GM18502 (cell line): ENCODE data around the gene AMOTL1.
"Not testable (repeated sequence)": the region's sequence is repeated elsewhere in the genome, so short reads cannot be mapped to it uniquely, and the experiment has no call there.

Source experiments
- ATAC-seq: cut with Tn5 transposase; IDR thresholded peaks from one replicate; pipeline ENCODE4 v1.9.1; 2021; ENCODE audit warnings: mild to moderate bottlenecking; ENCODE audit not compliant: unreplicated experiment, poor library complexity

AMOTL1 gene

DNA sequence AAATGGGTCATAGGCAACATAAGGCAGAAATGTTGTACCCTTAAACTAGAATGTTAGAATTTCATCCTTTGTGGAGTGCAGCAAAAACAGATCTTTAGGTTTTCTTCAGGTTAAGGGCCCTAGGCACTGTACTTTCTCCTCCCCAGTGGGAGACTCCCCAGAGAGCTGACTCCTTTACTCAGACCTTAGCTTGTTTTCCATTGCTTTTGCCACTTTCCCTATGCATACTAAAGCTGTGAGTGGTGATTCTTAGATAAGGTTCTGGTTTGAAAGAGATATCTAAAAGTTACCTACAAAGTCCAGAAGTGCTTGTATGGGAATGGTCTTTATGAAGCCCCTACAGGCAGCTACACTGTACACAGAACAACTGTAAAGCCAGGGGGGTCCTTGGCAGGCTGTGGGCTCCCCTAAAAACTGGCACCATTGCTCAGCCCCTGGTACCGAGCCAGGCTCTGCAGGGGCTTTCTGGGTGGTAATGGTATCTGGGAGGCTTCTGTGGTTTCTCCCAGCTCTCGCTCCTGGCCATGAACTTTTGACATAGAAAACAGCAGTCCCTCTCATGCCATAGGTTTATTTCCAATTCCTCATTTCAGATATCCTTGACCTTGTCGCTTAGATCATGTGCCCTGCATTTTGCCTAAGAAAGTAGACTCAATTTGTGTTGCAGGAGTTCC, 23.2 kb downstream of the AMOTL1 start:
- ATAC-seq = no peak

DNA sequence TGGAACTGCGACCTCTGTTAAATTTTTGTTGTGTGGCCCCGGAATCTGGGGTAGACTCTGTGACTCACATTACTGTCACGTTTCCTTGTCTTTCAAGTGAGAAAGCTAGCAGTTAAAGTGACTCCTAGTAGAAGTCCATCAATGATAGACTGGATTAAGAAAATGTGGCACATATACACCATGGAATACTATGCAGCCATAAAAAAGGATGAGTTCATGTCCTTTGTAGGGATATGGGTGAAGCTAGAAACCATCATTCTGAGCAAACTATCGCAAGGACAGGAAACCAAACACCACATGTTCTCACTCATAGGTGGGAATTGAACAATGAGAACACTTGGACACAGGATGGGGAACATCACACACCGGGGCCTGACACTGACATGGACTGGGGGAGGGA, 23.8 kb downstream of the AMOTL1 start:
- ATAC-seq = not testable (repeated sequence)

DNA sequence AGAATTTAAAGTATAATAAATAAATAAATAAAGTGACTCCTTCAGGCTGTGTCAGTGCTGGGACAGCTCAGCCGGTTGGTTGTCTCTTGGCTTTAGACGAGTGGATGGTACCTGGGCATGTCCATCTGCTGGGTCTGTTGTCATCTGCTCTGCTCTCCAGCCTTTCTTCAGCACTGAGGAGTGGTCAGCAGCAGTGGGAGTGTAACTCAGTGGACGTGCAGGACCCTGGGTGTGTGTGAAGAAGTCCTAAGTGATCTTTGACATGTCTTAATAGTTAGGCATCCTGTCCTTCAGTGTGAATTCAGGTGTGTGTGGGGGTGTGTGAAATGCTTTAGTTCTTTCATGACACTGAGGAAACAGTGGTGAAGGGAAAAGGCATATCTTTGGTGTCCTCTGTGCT, 24.3 kb downstream of the AMOTL1 start:
- no peak for ATAC-seq

DNA sequence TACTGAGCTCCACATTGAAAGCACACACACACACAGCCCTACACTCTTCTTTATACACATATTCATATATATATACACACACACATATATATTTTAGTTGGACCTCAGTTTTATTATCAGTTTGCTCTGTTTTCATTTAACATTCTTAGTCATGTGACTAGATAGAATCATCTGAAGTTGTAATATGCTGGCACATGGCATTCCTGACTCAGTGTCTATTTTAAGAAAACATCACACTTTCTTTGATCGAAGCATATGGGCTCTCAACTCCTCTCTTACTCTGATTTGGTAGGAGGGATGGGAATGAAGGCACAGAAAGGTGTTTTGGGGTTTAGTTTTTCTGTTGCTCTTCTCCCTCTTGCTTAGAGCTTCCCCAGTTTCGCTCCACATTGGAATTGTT, 24.8 kb downstream of the AMOTL1 start:
- ATAC-seq = no peak

DNA sequence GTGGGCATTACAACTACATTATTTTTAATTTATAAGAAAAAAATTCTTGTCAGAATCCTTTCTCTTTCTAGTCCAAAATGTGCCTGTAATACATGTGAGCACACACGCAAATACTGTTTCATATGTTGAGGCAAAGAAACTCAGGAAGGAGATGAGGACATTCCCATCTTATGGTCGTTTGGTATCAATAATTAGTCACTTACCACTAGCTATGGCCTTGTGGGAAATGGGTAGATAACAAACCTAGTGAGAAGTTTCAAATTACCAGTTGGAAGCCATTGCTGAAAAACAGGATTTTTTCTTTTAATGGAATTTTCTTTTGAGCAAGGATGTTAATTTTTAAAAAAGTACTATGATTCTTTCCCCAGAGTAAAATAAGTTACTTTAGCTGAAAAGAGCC, 25.7 kb downstream of the AMOTL1 start:
- ATAC-seq = no peak

DNA sequence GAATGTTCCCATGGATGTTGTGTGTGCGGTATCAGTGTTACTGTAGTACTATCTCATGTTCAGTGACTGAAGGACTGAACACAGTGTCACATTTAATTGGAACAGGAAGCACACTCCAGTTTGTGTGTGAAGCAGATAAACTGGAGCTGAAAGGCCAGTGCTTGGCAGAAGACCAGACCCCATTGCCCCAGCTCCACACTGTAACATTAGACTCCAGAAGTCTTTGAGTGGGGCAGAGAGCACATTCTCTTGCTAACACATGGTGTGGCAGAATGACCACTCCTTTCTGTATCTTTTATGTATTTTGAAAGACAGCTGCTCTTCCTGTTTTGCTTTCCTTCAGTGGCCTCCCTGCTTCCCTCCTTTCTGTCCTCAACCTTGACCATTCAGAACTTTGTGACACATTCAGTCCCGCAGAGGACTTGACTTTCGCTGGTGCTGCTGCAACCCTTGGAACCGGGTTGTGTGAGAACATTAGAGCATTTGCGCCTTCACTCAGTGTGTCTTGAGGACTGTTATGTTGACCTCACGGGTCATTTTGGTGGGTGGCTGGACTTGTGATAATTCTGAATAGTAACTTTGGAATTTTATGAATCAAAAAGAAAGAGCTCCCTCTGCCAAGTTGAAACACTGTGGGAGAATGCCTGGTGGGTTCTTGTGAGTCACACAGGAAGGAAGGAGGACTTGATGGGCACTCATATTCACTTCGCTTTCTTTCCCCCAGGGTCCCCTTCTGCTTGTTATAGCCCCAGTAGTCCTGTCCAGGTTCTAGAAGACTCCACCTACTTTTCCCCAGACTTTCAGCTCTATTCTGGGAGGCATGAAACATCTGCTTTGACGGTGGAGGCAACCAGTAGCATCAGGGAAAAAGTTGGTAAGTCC, 26.4 kb downstream of the AMOTL1 start:
- ATAC-seq = no peak

DNA sequence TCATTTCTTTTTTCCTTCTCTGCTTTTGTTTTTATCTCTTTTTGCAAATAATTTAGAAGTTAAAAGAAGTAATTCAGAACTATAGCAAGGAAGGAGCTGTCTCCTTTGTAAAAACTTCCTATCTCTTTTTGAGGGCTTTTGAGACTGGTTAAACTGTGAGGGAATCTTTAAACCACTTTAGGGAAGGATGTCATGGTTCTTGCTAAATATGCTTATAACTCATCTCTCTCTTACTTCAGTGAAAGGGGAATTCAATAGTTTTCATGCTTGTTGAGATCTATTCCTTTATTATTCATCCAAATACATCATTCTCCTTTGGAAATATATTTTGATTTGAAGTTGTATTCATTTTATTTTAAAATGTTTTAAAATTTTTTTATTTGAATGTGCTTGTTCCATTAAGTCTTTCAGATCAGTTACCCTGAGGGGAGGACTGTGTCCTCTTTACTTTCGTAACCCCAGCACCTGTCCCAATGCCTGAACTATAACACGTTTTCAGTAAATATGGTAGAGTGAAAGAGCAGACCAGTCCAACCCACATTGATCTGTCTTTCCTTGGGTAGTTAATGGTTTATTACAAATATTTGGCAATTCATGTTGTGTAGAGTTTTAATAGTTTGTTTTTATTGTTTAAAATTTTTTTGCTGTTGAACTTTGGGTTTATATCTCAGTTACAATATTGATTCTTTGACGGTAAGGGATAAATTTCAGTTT, 27.5 kb downstream of the AMOTL1 start:
- no peak for ATAC-seq

DNA sequence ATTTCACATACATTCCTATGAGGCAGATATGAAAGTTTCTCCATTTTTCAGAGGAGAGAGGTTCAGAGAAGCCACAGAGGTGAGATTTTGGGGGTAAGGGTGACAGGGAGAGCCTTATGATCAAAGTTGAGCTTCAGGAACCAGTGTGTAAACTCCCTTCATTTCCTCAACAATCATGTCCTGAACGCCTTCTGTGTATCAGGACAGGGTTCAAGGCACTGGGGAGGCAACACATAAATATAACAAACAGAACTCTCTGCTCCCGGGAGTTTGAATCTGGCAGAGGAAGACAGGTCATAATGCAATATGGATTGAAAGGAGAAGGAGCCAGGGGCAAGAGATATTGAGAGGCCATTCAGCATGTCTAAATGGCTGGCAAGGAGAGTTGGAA, 28.0 kb downstream of the AMOTL1 start:
- ATAC-seq = no peak

DNA sequence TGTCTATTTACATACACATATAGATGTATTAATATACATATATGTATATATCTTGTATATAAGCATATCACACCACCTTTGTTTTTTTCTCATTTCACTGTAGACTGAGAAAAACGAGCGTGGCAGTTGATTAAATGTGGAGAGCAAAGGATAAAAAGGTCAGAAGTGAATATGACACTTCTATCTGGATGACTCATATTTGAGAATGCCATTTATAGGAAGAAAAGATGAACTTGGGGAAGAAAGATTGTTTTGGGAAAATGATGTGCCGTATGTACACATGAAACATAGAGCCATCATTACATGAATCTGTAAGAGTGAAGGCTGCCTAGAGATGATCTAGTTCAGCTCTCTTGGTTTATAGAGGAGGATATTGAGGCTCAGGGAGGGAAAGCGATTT, 28.7 kb downstream of the AMOTL1 start:
- ATAC-seq = no peak

DNA sequence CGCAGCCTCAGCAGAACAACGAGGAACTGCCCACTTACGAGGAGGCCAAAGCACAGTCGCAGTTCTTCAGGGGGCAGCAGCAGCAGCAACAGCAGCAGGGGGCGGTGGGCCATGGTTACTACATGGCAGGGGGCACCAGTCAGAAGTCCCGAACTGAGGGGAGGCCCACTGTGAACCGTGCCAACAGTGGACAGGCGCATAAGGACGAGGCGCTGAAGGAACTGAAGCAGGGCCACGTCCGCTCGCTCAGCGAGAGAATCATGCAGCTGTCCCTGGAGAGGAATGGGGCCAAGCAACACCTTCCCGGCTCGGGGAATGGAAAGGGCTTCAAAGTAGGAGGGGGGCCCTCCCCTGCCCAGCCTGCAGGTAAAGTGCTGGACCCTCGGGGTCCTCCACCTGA, 31.6 kb downstream of the AMOTL1 start:
- ATAC-seq = no peak

DNA sequence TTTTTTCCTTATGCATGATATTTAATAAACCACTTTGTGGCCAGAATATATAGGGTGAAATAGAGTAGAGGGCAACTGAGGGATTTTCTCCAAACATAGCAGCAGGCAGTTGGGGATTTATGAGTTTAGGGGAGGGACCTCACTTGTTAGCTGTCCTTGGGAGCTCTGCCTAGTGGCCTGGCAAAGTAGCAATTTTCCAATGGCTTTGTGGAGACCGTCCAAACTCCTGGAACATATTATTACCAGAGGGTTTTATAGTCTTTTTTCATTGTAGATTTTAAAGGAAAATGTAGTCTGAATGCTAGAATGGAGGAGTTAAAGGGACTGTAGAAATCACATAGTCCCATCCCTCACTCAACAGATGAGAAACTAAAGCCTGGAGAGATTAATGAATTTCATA, 32.3 kb downstream of the AMOTL1 start:
- ATAC-seq = no peak

DNA sequence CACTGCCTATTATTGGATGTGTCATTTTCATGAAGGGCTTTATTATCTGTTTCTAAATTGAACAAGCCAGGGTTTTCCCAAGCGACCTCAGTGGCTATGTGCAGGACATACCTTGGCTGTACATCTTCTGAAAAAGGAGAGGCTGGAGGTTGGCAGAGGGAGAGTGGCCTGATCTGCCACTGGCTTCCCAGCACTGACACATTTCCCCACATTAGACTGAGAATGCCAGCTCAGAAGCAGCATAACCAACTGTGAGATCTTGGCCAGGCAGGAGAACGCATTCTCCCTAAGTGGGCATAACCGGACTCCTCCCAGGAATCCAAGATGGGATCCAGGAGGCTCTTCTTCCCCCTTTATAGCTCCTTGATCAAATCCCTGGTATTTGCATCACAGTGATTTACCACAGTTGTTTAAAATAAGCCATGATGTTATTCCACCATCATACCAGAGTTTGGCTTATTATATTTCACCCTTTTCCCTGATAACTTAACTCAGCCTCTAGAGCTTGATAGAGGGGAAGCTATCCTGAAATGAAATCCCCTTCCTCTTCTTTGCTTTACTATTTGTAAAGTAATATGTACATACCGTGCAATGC, 33.8 kb downstream of the AMOTL1 start:
- no peak for ATAC-seq

DNA sequence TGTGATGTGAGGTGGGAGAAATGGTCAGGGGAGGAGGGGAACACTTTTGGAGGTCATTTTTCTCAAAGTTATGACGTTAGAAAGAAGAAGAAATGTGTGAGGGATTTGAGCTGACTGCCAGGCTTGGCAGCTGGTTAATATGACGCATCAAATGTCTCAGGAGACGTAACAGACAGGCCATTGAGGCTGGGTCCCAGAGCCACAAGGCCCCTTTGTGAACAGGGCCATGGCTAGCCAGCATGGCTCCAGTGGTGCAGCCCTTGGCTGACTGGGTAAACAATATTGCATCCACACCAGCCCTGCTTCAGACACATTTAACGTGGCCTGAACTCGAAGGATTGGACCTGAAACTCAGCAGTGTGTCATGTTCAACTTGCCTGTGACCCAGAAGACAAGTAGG, 34.3 kb downstream of the AMOTL1 start:
- no peak for ATAC-seq

DNA sequence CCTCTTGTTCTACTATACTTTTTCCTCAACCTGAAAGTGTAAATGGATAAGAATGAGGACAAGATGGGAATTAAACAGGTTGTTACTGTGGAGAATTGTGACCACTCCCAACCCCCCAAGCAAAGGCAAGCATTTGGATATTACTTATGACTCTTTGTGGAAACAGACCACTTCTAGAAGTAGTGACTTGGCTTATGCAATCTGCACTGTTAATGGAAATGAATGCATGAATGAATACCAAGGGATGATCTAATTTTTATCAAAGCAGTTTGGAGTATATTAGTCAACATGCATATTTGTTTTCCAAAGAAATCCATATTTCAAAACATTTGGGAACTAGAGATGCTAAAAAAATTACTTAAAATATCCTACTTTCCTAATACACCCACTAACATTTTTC, 35.3 kb downstream of the AMOTL1 start:
- ATAC-seq = no peak

DNA sequence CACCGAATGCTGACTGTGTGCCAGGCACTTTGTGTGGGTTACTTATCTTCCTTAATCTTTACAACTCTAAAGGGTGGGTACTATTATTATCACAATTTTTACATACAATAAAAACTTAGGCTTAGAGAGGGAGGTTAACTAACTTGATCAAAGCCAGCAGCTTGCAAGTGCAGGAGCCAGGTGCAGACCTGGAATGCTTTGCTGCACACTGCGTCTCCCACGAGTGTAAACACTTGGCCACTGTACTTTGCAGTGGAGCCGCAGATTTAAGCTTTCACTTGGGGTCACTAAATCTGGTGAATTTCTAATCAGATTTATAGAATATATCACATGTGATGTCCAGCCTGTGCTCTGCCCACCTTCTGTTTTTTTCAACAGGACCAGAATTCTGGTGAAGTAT, 36.7 kb downstream of the AMOTL1 start:
- no peak for ATAC-seq

DNA sequence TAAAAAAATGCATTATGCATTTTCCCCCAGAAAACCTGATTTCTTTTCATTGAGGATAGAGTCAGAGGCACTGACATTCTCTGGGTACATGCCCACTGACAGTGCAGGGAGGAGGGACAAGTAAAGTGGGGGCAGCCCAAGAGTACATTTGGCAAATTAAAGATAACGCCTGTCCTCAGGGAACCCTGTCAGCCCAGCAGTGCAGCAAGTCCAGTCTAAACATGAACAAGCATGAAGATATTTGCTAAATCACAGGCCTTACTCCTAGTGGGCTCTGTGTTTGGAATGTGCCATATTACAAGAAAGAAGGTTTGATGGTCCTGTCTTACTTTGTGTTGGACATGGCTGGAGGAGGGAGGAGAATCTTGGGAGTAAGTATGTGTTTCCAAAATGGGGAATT, 37.9 kb downstream of the AMOTL1 start:
- no peak for ATAC-seq

DNA sequence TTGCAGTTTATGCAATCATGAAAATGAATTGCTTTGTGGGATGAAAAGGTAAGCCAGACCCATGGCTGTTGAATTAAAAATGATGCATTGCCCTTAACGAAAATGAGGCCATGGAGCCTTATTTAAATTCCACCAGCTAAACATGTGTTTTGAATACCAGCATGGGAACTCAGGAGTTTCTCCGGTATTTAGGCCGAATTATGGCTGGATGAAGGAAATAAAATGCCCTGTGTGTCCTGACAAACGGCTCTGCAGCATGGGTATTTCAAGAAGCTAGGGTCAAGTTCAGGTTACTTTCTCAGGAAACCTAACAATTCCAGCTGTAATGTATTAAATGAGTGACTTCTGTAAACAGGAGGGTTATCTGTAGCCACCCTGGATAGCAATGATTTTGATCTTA, 38.3 kb downstream of the AMOTL1 start:
- no peak for ATAC-seq

DNA sequence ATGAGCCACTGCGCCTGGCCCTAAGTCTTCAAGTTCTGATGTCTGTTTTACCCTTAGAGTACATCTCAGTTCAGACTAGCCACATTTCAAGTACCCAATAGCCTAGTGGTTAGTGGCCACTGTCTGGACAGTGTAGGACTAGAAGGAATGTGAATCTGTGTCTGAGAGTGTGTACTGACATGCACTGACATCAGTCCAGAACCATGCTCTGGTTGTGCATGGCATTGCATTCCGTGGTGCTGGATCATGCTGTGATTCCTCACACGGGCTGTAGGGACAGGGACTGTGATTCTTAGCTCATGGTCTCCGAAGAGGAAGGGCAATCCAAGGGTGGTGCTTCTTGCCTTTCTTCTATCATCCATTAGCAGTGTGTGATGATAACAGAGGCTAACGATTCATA, 41.1 kb downstream of the AMOTL1 start:
- no peak for ATAC-seq

DNA sequence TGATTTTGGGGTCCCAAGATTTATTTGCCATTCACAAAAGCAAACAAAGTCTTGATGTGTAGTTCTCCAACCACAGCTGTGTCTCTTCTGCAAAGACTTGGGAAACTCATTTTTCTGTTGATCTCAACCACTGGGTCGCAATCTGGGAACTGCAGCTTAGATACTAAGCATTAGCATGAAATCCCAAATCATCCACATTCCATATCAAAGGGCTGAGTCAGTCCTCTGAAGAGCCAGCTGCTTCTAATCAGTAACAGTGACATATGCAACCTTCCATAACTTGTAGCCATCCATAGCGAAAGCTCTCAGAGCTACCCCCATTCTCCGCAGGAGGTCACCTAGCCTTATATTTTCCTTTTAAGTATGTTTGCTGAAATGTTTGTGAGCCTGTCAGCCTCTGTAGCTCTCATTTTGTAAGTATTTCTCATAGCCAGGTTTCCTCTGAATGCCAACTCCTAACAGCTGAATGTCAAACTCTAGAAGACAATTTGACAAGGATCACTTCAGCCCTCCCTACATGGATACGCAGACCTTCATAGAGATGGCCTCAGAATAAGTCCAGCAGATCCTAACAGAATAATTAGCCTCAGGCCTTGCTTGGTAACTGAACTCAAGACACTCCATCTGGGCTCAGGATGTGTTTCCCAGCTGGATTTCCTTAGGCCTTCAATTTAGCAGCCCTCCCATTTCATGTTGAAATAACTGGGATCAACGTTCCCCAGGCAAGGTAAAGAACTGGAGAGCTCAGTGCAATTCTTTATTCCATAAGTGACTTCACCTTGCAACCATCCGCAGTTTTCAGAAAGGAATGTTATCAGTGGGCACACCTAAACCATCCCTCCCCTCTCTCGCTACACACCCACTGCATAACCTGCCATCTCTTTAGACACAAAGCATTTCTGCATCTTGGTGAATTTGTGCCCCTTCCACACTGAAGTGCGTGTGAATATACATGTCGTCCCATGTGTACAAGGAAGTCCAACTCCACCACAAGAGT, 44.9 kb downstream of the AMOTL1 start:
- ATAC-seq = not testable (repeated sequence)
